ENCODE measurements around the gene FGB. TPM values are rescaled to one million over a fixed set of nuclear protein-coding genes. Genes with fewer than 3 reads are reported as not detected.

FGB gene
- total and polyA plus RNA-seq, 2 experiments from 2014 or later = 0.48 to 0.99 TPM

DNA sequence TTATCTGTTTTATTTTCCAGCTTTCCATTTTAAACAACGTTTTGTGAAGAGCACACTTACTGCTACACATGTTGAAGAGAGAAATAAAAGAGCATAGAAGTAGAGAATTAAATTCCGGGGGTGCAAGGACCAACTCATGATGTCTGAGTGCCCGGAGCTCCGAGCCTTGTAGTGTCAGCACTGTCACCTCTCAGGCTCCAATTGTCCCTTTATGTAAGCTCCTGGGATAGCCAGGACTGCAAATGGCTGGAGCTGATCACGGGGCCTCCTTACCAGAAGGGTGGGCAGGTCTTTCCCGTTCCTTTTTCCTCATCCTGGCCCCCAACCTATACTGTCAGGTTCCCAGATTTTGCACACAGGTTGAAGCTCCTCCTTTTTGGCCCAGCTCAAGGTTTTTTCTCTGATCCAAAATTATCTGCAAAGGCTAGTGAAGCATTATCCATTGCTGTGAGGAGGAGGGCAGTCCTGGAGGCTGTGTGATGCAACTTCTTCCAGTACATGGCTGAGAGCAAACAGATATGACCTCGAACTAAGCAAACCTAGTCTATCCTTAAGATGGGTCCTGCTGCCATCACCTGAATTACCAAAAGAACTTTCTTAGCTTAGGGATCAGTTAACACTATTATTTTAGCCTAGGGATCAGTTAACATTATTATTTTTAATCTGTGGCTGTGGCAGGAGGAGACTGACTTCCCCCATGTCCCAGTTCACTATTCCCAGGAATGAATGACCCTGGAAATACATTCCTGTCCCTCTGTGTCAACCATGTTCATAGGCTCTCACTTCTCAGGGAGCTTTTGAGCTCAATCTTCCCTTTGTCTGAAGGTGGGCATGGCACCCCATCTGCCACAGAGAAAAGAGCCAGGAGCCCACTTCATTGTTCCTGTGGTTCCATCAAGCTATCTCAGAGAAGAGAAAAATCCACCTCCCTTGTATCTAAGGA lies 49.9 kb downstream of the FGB start, which contains the start of gene FGG:
Gene FGG (minus strand): TSS at position 185 of the 943 bp plus-strand sequence. CDS start 47 bp downstream, at position 138.
- Histone ChIP-seq H3K27ac (no peak within 1 kb of the TSS), H3K4me3 (no peak within 1 kb of the TSS), H3K4me1 (ENCODE audit: low read depth) (no peaks in the 10 kb centered on the region), H3K9me3 (ENCODE audit: low read depth) (no peaks in the 10 kb centered on the region), H3K36me3 (no peaks in the 10 kb centered on the region), H3K27me3 (no peaks in the 10 kb centered on the region)
- DNase-seq (ENCODE audit: low read depth in 1 of 2, low spot score in 1 of 2) = no peak
- TF ChIP-seq, protein P1, sequence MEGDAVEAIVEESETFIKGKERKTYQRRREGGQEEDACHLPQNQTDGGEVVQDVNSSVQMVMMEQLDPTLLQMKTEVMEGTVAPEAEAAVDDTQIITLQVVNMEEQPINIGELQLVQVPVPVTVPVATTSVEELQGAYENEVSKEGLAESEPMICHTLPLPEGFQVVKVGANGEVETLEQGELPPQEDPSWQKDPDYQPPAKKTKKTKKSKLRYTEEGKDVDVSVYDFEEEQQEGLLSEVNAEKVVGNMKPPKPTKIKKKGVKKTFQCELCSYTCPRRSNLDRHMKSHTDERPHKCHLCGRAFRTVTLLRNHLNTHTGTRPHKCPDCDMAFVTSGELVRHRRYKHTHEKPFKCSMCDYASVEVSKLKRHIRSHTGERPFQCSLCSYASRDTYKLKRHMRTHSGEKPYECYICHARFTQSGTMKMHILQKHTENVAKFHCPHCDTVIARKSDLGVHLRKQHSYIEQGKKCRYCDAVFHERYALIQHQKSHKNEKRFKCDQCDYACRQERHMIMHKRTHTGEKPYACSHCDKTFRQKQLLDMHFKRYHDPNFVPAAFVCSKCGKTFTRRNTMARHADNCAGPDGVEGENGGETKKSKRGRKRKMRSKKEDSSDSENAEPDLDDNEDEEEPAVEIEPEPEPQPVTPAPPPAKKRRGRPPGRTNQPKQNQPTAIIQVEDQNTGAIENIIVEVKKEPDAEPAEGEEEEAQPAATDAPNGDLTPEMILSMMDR (IDR thresholded peaks at IDR 0.05; ENCODE audit: low read depth, low read length) = no peak

DNA sequence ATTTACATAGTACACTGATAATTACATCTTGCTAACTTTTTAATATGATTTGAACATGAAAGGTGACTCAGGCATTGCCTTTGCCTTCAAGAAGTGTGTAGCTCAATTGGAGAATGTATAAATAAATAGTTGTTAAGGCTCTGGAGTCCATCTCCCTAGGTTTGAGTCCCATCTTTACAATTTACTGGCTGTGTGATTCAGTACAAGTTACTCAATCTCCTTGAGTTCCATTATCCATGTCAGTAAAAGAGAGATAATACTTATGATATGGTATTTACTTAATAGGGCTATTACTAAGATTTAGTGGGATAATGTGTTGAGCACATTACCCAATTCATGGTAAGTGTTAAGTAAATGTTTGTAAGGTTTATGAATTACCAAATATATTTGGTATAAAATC lies 51.5 kb downstream of the FGB start:
- Histone ChIP-seq H3K27me3 (no peaks in the 10 kb centered on the region), H3K9me3 (ENCODE audit: low read depth) (no peaks in the 10 kb centered on the region), H3K4me3 (no peak overlapping the region), H3K36me3 (no peaks in the 10 kb centered on the region), H3K4me1 (ENCODE audit: low read depth) (no peaks in the 10 kb centered on the region), H3K27ac (no peak overlapping the region)
- TF ChIP-seq, protein P1 (IDR thresholded peaks at IDR 0.05; ENCODE audit: low read depth, low read length) = no peak
- no peak for DNase-seq (ENCODE audit: low read depth in 1 of 2, low spot score in 1 of 2)

DNA sequence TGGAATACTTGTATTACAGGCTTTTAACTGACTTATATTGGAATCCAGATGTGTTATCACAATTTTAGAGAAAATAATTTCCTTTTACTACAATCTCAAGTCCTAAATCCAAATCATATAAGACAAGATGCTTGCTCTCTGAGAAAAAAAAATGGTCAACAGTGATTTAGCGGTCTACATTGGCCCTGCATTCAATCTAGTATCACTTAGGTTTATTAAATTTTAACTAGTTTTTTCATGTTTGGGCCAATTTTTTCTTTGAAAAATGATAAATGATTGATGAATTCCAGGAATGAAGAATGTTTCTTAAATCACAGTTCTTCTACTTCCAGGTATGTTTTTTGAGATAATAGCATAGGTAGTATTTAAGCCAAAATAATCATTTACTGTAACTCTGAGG lies 52.4 kb downstream of the FGB start:
- DNase-seq (ENCODE audit: low read depth in 1 of 2, low spot score in 1 of 2) = no peak
- Histone ChIP-seq H3K36me3 (no peaks in the 10 kb centered on the region), H3K4me1 (ENCODE audit: low read depth) (no peaks in the 10 kb centered on the region), H3K27me3 (no peaks in the 10 kb centered on the region), H3K4me3 (no peak overlapping the region), H3K27ac (no peak overlapping the region), H3K9me3 (ENCODE audit: low read depth) (no peaks in the 10 kb centered on the region)
- TF ChIP-seq, protein P1 (IDR thresholded peaks at IDR 0.05; ENCODE audit: low read depth, low read length) = no peak

DNA sequence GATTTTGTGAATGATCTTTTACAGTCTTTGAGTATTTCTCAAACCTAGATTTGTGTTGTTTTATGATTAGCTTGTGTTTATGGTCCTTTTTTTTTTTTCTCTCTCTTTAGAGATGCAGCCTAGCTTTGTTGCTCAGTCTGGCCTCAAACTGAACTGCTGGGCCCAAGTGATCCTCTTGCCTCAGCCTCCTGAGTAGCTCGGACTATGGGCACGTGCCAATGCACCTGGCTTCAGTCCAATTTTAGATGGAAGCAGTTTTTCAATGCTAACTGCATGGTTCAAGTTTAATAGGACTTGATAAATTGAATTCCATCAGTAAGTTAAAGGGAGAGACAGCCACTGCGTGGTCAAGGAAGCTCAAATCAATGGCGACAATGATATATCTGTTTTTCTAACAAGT lies 53.5 kb downstream of the FGB start:
- H3K27ac ChIP-seq = no peak overlapping the region
- DNase-seq (ENCODE audit: low read depth in 1 of 2, low spot score in 1 of 2) = no peak
- no peaks in the 10 kb centered on the region for H3K4me1 ChIP-seq (ENCODE audit: low read depth)
- no peak overlapping the region for H3K4me3 ChIP-seq
- TF ChIP-seq, protein P1 (IDR thresholded peaks at IDR 0.05; ENCODE audit: low read depth, low read length) = no peak
- no peaks in the 10 kb centered on the region for H3K27me3 ChIP-seq
- H3K36me3 ChIP-seq = no peaks in the 10 kb centered on the region
- no peaks in the 10 kb centered on the region for H3K9me3 ChIP-seq (ENCODE audit: low read depth)

DNA sequence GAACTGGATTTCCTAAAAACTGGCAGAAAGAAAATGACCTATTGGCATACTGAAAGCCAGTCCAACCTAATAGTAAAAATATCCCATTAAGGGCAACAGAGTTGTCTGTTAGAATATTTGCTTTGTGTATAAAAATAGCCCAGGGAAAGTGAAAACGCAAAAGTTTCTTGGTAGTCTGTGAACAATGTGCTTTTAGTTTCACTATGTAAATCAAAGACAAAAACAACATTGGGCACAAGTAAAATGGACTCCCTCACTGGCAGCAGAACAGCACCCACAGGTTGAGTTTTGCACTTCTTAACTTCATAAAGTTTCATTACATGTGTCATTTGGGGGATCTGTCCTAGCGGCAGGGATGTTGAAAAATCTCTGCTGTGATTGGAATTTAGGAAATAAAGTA lies 53.9 kb downstream of the FGB start:
- TF ChIP-seq, protein P1 (IDR thresholded peaks at IDR 0.05; ENCODE audit: low read depth, low read length) = no peak
- no peaks in the 10 kb centered on the region for H3K4me1 ChIP-seq (ENCODE audit: low read depth)
- no peaks in the 10 kb centered on the region for H3K9me3 ChIP-seq (ENCODE audit: low read depth)
- no peak overlapping the region for H3K4me3 ChIP-seq
- no peak overlapping the region for H3K27ac ChIP-seq
- DNase-seq (ENCODE audit: low read depth in 1 of 2, low spot score in 1 of 2) = no peak
- H3K36me3 ChIP-seq = no peaks in the 10 kb centered on the region
- no peaks in the 10 kb centered on the region for H3K27me3 ChIP-seq
